Measurements from ENCODE around the gene TMEM198. TPM values are rescaled to one million over a fixed set of nuclear protein-coding genes. Genes with fewer than 3 reads are reported as not detected.

Gene TMEM198
- total and polyA plus RNA-seq, 9 of the 15 experiments (the other 6 are each of a cell fraction or from before 2014, with no cell fraction given), result 0.03 to 3.8 (median 1.0) TPM

DNA sequence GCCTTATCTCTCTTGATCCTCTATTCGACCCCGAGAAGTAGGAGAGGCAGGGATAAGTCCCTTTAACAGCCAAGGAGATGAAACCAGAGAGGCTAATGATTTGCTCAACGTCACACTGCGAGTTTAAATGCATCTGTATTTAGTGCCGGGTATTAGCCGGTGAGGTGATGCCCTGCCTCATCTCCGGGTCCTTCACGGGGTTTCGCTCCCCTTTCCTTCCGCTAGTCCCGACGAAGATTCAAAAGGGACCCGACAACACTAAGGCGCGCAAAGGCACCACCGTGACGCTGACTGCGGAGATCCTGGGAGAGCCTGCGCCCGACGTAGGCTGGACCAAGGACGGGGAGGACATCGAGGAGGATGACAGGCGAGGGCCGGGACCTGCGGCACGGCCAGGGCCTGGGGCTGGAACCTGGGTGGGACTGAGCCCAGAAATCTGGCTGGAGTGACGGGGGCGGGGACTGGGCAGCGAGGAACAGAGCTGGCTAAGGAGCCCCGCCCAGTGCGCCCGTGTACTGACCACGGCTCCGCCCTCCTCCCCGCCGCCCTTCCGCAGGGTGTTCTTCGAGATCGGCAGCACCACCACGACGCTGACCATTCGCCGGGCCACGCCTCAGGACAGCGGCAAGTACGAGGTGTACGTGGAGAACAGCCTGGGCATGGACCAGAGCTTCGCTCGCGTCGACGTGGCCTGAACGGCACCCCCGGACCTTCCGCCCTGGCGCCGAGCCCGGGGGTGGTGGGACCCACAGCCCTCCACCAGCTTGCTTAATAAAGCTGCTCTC, 46.1 kb upstream of the TMEM198 start (continued):
- TF ChIP-seq JUN (IDR thresholded peaks at IDR 0.05; ENCODE audit: borderline replicate concordance, low read depth, low read length) (no peak), JUN (CRISPR knock-in tag; IDR thresholded peaks at IDR 0.05; ENCODE audit: borderline replicate concordance) (0 out of 2 replicates have a peak, but pooled peaks have one; percentile 31), L3MBTL2 (IDR thresholded peaks at IDR 0.05) (peak; percentile 83), ZBED1 (IDR thresholded peaks at IDR 0.05) (0 out of 2 replicates have a peak, but pooled peaks have one; percentile 70), CBX5 (IDR thresholded peaks at IDR 0.05; ENCODE audit: borderline replicate concordance, low read depth) (no peak), CCNT2 (IDR thresholded peaks at IDR 0.05; ENCODE audit: borderline replicate concordance, extremely low read depth, insufficient read length, low read depth, low read length) (peak; percentile 74), KDM5B (IDR thresholded peaks at IDR 0.05; ENCODE audit: insufficient replicate concordance, low read depth, low read length) (peak; percentile 53), PML (IDR thresholded peaks at IDR 0.05; ENCODE audit: low read length) (0 out of 2 replicates have a peak, but pooled peaks have one; percentile 24), FOXK2 (conservative IDR thresholded peaks at IDR 0.05 in 1 of 2, IDR thresholded peaks at IDR 0.05 in 1 of 2; ENCODE audit: low read depth in 2 of 2) (no peak), ZNF668 (CRISPR knock-in tag; IDR thresholded peaks at IDR 0.05) (no peak), ZNF316 (IDR thresholded peaks at IDR 0.05) (no peak), SIN3B (IDR thresholded peaks at IDR 0.05; ENCODE audit: low read depth) (0 out of 2 replicates have a peak, but pooled peaks have one; percentile 24), DDX20 (tag; IDR thresholded peaks at IDR 0.05; ENCODE audit: low read depth) (no peak), NRF1 (conservative IDR thresholded peaks at IDR 0.05 in 1 of 2, IDR thresholded peaks at IDR 0.05 in 1 of 2) (0 out of 4 replicates have a peak, but pooled peaks have one; percentile 21 to 32)
- TF ChIP-seq, protein P1, sequence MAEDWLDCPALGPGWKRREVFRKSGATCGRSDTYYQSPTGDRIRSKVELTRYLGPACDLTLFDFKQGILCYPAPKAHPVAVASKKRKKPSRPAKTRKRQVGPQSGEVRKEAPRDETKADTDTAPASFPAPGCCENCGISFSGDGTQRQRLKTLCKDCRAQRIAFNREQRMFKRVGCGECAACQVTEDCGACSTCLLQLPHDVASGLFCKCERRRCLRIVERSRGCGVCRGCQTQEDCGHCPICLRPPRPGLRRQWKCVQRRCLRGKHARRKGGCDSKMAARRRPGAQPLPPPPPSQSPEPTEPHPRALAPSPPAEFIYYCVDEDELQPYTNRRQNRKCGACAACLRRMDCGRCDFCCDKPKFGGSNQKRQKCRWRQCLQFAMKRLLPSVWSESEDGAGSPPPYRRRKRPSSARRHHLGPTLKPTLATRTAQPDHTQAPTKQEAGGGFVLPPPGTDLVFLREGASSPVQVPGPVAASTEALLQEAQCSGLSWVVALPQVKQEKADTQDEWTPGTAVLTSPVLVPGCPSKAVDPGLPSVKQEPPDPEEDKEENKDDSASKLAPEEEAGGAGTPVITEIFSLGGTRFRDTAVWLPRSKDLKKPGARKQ (CRISPR knock-in tag; IDR thresholded peaks at IDR 0.05), result no peak
- TF ChIP-seq, protein P2, sequence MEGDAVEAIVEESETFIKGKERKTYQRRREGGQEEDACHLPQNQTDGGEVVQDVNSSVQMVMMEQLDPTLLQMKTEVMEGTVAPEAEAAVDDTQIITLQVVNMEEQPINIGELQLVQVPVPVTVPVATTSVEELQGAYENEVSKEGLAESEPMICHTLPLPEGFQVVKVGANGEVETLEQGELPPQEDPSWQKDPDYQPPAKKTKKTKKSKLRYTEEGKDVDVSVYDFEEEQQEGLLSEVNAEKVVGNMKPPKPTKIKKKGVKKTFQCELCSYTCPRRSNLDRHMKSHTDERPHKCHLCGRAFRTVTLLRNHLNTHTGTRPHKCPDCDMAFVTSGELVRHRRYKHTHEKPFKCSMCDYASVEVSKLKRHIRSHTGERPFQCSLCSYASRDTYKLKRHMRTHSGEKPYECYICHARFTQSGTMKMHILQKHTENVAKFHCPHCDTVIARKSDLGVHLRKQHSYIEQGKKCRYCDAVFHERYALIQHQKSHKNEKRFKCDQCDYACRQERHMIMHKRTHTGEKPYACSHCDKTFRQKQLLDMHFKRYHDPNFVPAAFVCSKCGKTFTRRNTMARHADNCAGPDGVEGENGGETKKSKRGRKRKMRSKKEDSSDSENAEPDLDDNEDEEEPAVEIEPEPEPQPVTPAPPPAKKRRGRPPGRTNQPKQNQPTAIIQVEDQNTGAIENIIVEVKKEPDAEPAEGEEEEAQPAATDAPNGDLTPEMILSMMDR (IDR thresholded peaks at IDR 0.05 in 2 of 3, conservative IDR thresholded peaks at IDR 0.05 in 1 of 3; ENCODE audit: insufficient read depth in 2 of 3, low read depth in 1 of 3, low read length in 3 of 3), result 0 out of 6 replicates have a peak, but pooled peaks of 1 of the 3 experiments have one; percentile 2
- TF ChIP-seq, protein P3, sequence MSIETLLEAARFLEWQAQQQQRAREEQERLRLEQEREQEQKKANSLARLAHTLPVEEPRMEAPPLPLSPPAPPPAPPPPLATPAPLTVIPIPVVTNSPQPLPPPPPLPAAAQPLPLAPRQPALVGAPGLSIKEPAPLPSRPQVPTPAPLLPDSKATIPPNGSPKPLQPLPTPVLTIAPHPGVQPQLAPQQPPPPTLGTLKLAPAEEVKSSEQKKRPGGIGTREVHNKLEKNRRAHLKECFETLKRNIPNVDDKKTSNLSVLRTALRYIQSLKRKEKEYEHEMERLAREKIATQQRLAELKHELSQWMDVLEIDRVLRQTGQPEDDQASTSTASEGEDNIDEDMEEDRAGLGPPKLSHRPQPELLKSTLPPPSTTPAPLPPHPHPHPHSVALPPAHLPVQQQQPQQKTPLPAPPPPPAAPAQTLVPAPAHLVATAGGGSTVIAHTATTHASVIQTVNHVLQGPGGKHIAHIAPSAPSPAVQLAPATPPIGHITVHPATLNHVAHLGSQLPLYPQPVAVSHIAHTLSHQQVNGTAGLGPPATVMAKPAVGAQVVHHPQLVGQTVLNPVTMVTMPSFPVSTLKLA (conservative IDR thresholded peaks at IDR 0.05), result peak; percentile 10 to 21; a peak in 1 of 4 replicates
- TF ChIP-seq, protein P4, sequence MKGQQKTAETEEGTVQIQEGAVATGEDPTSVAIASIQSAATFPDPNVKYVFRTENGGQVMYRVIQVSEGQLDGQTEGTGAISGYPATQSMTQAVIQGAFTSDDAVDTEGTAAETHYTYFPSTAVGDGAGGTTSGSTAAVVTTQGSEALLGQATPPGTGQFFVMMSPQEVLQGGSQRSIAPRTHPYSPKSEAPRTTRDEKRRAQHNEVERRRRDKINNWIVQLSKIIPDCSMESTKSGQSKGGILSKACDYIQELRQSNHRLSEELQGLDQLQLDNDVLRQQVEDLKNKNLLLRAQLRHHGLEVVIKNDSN (CRISPR knock-in tag; IDR thresholded peaks at IDR 0.05), result no peak
- TF ChIP-seq, protein P5, sequence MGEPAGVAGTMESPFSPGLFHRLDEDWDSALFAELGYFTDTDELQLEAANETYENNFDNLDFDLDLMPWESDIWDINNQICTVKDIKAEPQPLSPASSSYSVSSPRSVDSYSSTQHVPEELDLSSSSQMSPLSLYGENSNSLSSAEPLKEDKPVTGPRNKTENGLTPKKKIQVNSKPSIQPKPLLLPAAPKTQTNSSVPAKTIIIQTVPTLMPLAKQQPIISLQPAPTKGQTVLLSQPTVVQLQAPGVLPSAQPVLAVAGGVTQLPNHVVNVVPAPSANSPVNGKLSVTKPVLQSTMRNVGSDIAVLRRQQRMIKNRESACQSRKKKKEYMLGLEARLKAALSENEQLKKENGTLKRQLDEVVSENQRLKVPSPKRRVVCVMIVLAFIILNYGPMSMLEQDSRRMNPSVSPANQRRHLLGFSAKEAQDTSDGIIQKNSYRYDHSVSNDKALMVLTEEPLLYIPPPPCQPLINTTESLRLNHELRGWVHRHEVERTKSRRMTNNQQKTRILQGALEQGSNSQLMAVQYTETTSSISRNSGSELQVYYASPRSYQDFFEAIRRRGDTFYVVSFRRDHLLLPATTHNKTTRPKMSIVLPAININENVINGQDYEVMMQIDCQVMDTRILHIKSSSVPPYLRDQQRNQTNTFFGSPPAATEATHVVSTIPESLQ (CRISPR knock-in tag; IDR thresholded peaks at IDR 0.05), result 0 out of 2 replicates have a peak, but pooled peaks have one; percentile 46

Measured in K562 (cell line).